Neural cell (in vitro differentiated cells): ENCODE data around the gene NBPF6. TPM values are rescaled to one million over a fixed set of nuclear protein-coding genes. Genes with fewer than 3 reads are reported as not detected.
"Not testable (repeated sequence)": the region's sequence is repeated elsewhere in the genome, so short reads cannot be mapped to it uniquely, and the experiment has no call there.

ENCODE experiments used
- H2AFZ ChIP-seq: fragments of 200-600, 300-800 bp; sonication (generic), shearing (Covaris generic); 2 replicates; pipeline ENCODE4 v1.6.0; 2014; ENCODE audit warnings: low read depth, mild to moderate bottlenecking, antibody characterized with exemption, low read length, moderate library complexity
- H3F3A ChIP-seq: fragments of 200-600 bp; shearing (Covaris generic); 2 replicates; pipeline ENCODE4 v1.6.1; 2016; ENCODE audit warnings: mild to moderate bottlenecking, moderate library complexity, mixed read lengths, antibody characterized with exemption, low read length; ENCODE audit not compliant: insufficient read depth, poor library complexity, severe bottlenecking
- H3K27ac ChIP-seq: fragments of 200-600, 300-800 bp; sonication (generic), shearing (Covaris generic); 2 replicates; pipeline ENCODE4 v1.5.1; 2014; ENCODE audit warnings: mild to moderate bottlenecking, low read length, moderate library complexity
- H3K27me3 ChIP-seq: fragments of 300-800, 200-600 bp; sonication (generic), shearing (Covaris generic); 2 replicates; pipeline ENCODE4 v1.6.0; 2014; ENCODE audit warnings: mild to moderate bottlenecking, low read depth, low read length, moderate library complexity; ENCODE audit not compliant: insufficient read depth
- H3K36me3 ChIP-seq: fragments of 300-800, 200-600 bp; sonication (generic), shearing (Covaris generic); 2 replicates; pipeline ENCODE4 v1.5.1; 2014; ENCODE audit warnings: mild to moderate bottlenecking, antibody characterized with exemption, low read length, moderate library complexity; ENCODE audit not compliant: insufficient read depth
- H3K4me2 ChIP-seq: fragments of 300-800, 200-600 bp; sonication (generic), shearing (Covaris generic); 2 replicates; pipeline ENCODE4 v1.6.0; 2014; ENCODE audit warnings: mild to moderate bottlenecking, low read length
- H3K4me3 ChIP-seq: fragments of 300-800, 200-600 bp; sonication (generic), shearing (Covaris generic); 2 replicates; pipeline ENCODE4 v1.5.1; 2014; ENCODE audit warnings: mild to moderate bottlenecking, low read length, moderate library complexity
- H3K79me2 ChIP-seq: fragments of 200-600 bp; shearing (Covaris generic); replicated peaks from 2 replicates; pipeline ENCODE4 v1.6.0; 2014; ENCODE audit warnings: mild to moderate bottlenecking, low read length, moderate library complexity; ENCODE audit not compliant: insufficient read depth
- H3K9ac ChIP-seq: fragments of 300-800, 200-600 bp; sonication (generic), shearing (Covaris generic); 2 replicates; pipeline ENCODE4 v1.6.1; 2016; ENCODE audit warnings: mild to moderate bottlenecking, low read length, mixed read lengths
- H3K9me2 ChIP-seq: fragments of 200-600 bp; shearing (Covaris generic); 2 replicates; pipeline ENCODE4 v1.6.1; 2016; ENCODE audit warnings: mild to moderate bottlenecking, low read length, mixed read lengths; ENCODE audit not compliant: insufficient read depth
- H3K9me3 ChIP-seq: fragments of 200-600, 300-800 bp; sonication (generic), shearing (Covaris generic); 2 replicates; pipeline ENCODE4 v1.6.1; 2016; ENCODE audit warnings: mild to moderate bottlenecking, mixed run types, low read length, moderate library complexity, mixed read lengths
- H4K20me1 ChIP-seq: fragments of 200-600 bp; shearing (Covaris generic); 2 replicates; pipeline ENCODE4 v1.6.1; 2016; ENCODE audit warnings: mild to moderate bottlenecking, mixed run types; ENCODE audit not compliant: insufficient read depth
- polyA minus RNA-seq: library from RNA; depleted of rRNA, polyadenylated mRNA; stranded (reverse); fragments of >200 nt; gene quantifications from 2 replicates; pipeline ENCODE4 v1.2.3, GENCODE V29; 2014
- polyA plus RNA-seq: library from polyadenylated mRNA; depleted of rRNA; stranded (reverse); fragments of >200 nt; gene quantifications from 2 replicates; pipeline ENCODE4 v1.2.3, GENCODE V29; 2014

The NBPF6 gene, protein sequence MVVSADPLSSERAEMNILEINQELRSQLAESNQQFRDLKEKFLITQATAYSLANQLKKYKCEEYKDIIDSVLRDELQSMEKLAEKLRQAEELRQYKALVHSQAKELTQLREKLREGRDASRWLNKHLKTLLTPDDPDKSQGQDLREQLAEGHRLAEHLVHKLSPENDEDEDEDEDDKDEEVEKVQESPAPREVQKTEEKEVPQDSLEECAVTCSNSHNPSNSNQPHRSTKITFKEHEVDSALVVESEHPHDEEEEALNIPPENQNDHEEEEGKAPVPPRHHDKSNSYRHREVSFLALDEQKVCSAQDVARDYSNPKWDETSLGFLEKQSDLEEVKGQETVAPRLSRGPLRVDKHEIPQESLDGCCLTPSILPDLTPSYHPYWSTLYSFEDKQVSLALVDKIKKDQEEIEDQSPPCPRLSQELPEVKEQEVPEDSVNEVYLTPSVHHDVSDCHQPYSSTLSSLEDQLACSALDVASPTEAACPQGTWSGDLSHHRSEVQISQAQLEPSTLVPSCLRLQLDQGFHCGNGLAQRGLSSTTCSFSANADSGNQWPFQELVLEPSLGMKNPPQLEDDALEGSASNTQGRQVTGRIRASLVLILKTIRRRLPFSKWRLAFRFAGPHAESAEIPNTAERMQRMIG
- polyA plus RNA-seq = not detected in 2 replicates
- not detected in 2 replicates for polyA minus RNA-seq

DNA sequence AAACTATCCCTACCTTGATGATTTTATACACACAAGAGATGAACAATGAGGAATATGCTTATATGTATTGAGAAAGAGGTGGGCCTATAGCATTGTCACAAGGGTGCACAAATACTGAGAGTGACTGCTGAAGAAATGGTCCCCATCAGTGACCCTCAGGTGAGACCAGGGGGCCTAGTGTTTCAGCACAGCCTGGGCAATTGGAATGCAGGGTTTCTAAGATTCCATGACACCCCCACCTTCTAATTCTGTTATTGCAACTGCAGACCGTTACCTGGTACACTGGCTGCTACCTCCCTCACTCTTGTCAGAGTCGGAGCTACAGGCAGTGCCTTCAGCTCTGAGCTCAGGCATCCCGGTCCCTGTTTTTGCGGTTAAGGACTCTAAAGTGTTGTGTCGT is at the start of gene NBPF6:
Gene NBPF6, plus strand, starts transcription at position 301 of the 400 bp plus-strand sequence. CDS start 259 bp downstream, outside the sequence.
- H3K9me2 ChIP-seq, H3F3A ChIP-seq, H3K4me2 ChIP-seq, H3K27ac ChIP-seq, H2AFZ ChIP-seq, H4K20me1 ChIP-seq, H3K4me3 ChIP-seq, H3K9ac ChIP-seq, H3K79me2 ChIP-seq, H3K27me3 ChIP-seq, H3K36me3 ChIP-seq, H3K9me3 ChIP-seq: not testable (repeated sequence)

DNA sequence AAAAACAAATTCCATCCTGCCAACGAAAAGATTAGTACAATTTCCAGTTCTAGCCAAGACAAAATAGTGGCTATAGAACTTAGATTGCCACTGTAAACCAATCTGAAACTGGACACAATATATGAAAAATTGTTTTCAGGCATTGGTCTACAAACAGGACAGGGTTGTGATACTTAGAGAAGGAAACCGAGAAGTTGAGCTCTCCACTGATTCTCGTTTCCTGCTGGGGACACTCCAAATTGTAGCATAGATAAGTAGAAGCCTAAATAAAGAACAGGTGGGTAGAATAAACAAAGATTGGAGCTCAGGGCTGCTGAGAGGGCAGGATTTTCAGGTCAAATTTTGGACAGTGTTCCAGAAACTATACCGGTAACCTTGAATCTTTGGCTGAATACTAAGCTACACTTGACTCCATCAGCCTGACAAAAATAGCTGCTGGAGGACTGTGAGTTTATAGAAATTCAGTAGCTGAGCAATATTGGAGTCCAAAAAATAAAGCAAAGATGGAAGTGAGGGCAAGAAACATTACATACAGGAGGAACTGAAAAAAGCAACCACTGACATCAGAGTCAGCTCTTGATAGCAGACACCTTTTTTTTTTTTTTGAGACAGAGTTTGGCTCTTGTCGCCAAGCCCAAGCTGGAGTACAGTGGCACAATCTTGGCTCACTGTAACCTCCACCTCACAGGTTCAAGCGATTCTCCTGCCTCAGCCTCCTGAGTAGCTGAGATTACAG is 38.9 kb upstream of the NBPF6 start:
- not testable (repeated sequence) for H3K79me2 ChIP-seq, H3K36me3 ChIP-seq, H3K27me3 ChIP-seq, H3K4me2 ChIP-seq, H3K9me3 ChIP-seq, H3K27ac ChIP-seq, H3F3A ChIP-seq, H2AFZ ChIP-seq, H3K4me3 ChIP-seq, H4K20me1 ChIP-seq, H3K9ac ChIP-seq, H3K9me2 ChIP-seq

DNA sequence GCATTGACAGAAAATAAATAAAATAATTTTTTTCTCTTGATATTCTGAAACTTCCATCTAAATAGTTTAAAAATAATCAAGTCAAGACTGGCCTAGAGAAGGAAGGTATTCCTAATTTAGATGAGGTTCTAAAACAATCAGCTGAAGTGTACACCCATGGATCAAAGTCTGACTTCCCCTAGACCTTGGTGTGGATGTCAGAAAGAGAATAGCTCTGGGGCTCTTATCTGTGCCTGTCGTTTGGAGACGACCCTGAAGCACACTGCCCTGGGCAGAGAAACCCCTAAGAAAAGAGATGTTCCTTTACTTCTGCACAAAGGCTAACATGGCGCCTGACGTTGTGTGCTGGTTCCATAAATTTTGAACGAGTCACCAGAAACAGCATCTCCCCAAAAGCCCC is 30.0 kb upstream of the NBPF6 start:
- not testable (repeated sequence) for H3K36me3 ChIP-seq, H3F3A ChIP-seq, H3K79me2 ChIP-seq, H3K9me3 ChIP-seq, H3K9ac ChIP-seq, H3K4me2 ChIP-seq, H3K27me3 ChIP-seq, H2AFZ ChIP-seq, H3K9me2 ChIP-seq, H3K4me3 ChIP-seq, H4K20me1 ChIP-seq, H3K27ac ChIP-seq

- H3K4me3 ChIP-seq, H3K9me2 ChIP-seq, H3K79me2 ChIP-seq, H3K27ac ChIP-seq, H3K27me3 ChIP-seq, H3K9me3 ChIP-seq, H3K4me2 ChIP-seq, H2AFZ ChIP-seq, H4K20me1 ChIP-seq, H3F3A ChIP-seq, H3K36me3 ChIP-seq, H3K9ac ChIP-seq: not testable (repeated sequence)
These were observed 28.9 kb upstream of the NBPF6 start for GRCh38 chr1:108421061-108421916.

DNA sequence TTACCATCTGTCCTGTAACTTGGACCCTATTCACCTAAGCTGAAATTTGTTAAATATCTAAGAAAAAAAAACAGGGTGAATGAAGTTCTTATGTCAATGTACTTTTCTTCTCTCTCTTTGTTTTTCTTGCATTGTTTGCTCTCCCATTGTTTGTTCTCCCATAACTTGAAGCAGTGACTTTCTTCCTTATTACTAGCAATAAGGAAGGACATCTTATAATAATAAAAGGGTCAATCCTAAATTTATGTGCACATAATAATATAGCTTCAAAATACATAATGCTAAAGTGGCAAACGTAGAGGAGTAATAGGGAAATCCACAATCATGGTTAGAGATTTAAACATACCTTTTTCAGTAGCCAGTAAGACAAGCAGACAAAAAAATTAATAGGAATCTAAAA is 23.3 kb upstream of the NBPF6 start:
- not testable (repeated sequence) for H3K4me3 ChIP-seq, H3K9ac ChIP-seq, H3K27me3 ChIP-seq, H3F3A ChIP-seq, H3K4me2 ChIP-seq, H3K79me2 ChIP-seq, H2AFZ ChIP-seq, H3K27ac ChIP-seq, H3K9me2 ChIP-seq, H3K36me3 ChIP-seq, H3K9me3 ChIP-seq, H4K20me1 ChIP-seq

GRCh38 chr1:108432002-108432401 is 18.1 kb upstream of the NBPF6 start:
- not testable (repeated sequence) for H3K9me3 ChIP-seq

GRCh38 chr1:108433404-108433803 is 16.7 kb upstream of the NBPF6 start:
- H3K9me2 ChIP-seq, H3K36me3 ChIP-seq, H3K27ac ChIP-seq, H3K4me3 ChIP-seq, H4K20me1 ChIP-seq, H3K4me2 ChIP-seq, H3K27me3 ChIP-seq, H3K9me3 ChIP-seq, H3K9ac ChIP-seq, H3K79me2 ChIP-seq, H3F3A ChIP-seq, H2AFZ ChIP-seq: not testable (repeated sequence)

More at GRCh38 chr1:108432002-108432401, 18.1 kb upstream of the NBPF6 start:
- not testable (repeated sequence) for H3K9me2 ChIP-seq, H2AFZ ChIP-seq, H3F3A ChIP-seq, H3K27me3 ChIP-seq, H3K36me3 ChIP-seq, H4K20me1 ChIP-seq, H3K9ac ChIP-seq, H3K27ac ChIP-seq, H3K79me2 ChIP-seq, H3K4me3 ChIP-seq, H3K4me2 ChIP-seq
